CD14-positive monocyte (primary cell): Measurements from ENCODE around the gene NR4A1. TPM values are rescaled to one million over a fixed set of nuclear protein-coding genes. Genes with fewer than 3 reads are reported as not detected.
A peak's percentile ranks its signal among the peaks of the same experiment; 100 is the strongest.

ENCODE experiments used
- DNase-seq, 3 donors: peaks; one replicate each; pipeline ENCODE4 v3.0.0-alpha.2; 2011 to 2022
- H2AFZ ChIP-seq: 2 replicates; pipeline ENCODE4 v1.6.0; 2012; ENCODE audit warnings: mild to moderate bottlenecking, low read depth, low read length, inconsistent platforms; ENCODE audit not compliant: insufficient read depth, poor library complexity, severe bottlenecking
- H3K27ac ChIP-seq, 2 donors: 1 replicate in 1 of 2; 2 replicates in 1 of 2; pipeline ENCODE4 v1.5.1; 2012 to 2013; ENCODE audit warnings: low read length in 2 of 2, control low read depth in 1 of 2, inconsistent platforms in 1 of 2, low read depth in 1 of 2, mild to moderate bottlenecking in 1 of 2
- H3K27me3 ChIP-seq, 2 donors: one replicate each; pipeline versions ENCODE4 v1.6.0 to v1.6.1; 2011 to 2013; ENCODE audit warnings: low read length in 2 of 2; ENCODE audit not compliant: control insufficient read depth in 2 of 2, insufficient read depth in 2 of 2
- H3K36me3 ChIP-seq, 2 donors: replicated peaks in 1 of 2; 1 replicate in 1 of 2; 2 replicates in 1 of 2; pipeline versions ENCODE4 v1.5.1 to v1.6.1; 2012 to 2013; ENCODE audit warnings: low read length in 2 of 2, control low read depth in 1 of 2, inconsistent platforms in 1 of 2, mild to moderate bottlenecking in 1 of 2; ENCODE audit not compliant: insufficient read depth in 2 of 2, control insufficient read depth in 1 of 2
- H3K4me1 ChIP-seq, 2 donors: 1 replicate in 1 of 2; 2 replicates in 1 of 2; pipeline versions ENCODE4 v1.5.1 to v1.6.1; 2012 to 2013; ENCODE audit warnings: low read length in 2 of 2, control low read depth in 1 of 2, inconsistent platforms in 1 of 2, mild to moderate bottlenecking in 1 of 2, moderate library complexity in 1 of 2; ENCODE audit not compliant: insufficient read depth in 2 of 2, control insufficient read depth in 1 of 2
- H3K4me2 ChIP-seq: replicated peaks from 2 replicates; pipeline ENCODE3; 2012; ENCODE audit warnings: low read length, moderate library complexity, mild to moderate bottlenecking; ENCODE audit not compliant: poor library complexity, severe bottlenecking; ENCODE audit errors: extremely low read depth
- H3K4me3 ChIP-seq, 3 experiments: fragments of 200-600 bp in 1 of 3; sonication (generic) in 1 of 3; replicated peaks in 1 of 3; 1 replicate in 2 of 3; 2 replicates in 1 of 3; pipeline ENCODE4 v1.5.1; 2011 to 2013; ENCODE audit warnings: low read length in 3 of 3, mild to moderate bottlenecking in 3 of 3, control low read depth in 2 of 3, low read depth in 2 of 3, inconsistent platforms in 1 of 3, moderate library complexity in 1 of 3
- H3K79me2 ChIP-seq: 2 replicates; pipeline ENCODE4 v1.6.0; 2012; ENCODE audit warnings: mild to moderate bottlenecking, control low read depth, inconsistent platforms, low read length, moderate library complexity; ENCODE audit not compliant: insufficient read depth
- H3K9ac ChIP-seq: 2 replicates; pipeline ENCODE4 v1.6.0; 2017; ENCODE audit warnings: low read length, mild to moderate bottlenecking; ENCODE audit not compliant: insufficient read depth, poor library complexity, severe bottlenecking
- H3K9me3 ChIP-seq, 2 donors: replicated peaks in 1 of 2; 1 replicate in 1 of 2; 2 replicates in 1 of 2; pipeline versions ENCODE4 v1.5.1 to v1.6.1; 2012 to 2013; ENCODE audit warnings: low read length in 2 of 2, control low read depth in 1 of 2; ENCODE audit not compliant: control insufficient read depth in 1 of 2, insufficient read depth in 1 of 2
- H4K20me1 ChIP-seq: 2 replicates; pipeline ENCODE4 v1.6.0; 2012; ENCODE audit warnings: mild to moderate bottlenecking, low read length, control low read depth, moderate library complexity; ENCODE audit not compliant: insufficient read depth
- H3K27ac Mint-ChIP-seq, 7 donors: one replicate each; pipeline ENCODE4 v1.8.0; 2020; ENCODE audit warnings: mild to moderate bottlenecking in 7 of 7, mixed read lengths in 7 of 7, moderate library complexity in 6 of 7, inconsistent platforms in 2 of 7
- H3K27me3 Mint-ChIP-seq, 3 donors: one replicate each; pipeline ENCODE4 v1.8.0; 2021 to 2022; ENCODE audit warnings: low read depth in 3 of 3, mild to moderate bottlenecking in 3 of 3, mixed read lengths in 3 of 3, moderate library complexity in 3 of 3, inconsistent platforms in 1 of 3
- H3K36me3 Mint-ChIP-seq, 2 donors: one replicate each; pipeline ENCODE4 v1.8.0; 2020; ENCODE audit warnings: mixed read lengths in 2 of 2, inconsistent platforms in 1 of 2, mild to moderate bottlenecking in 1 of 2
- H3K4me1 Mint-ChIP-seq: one replicate; pipeline ENCODE4 v1.8.0; 2020; ENCODE audit warnings: mild to moderate bottlenecking, mixed read lengths
- H3K4me3 Mint-ChIP-seq, 2 donors: one replicate each; pipeline ENCODE4 v1.8.0; 2020; ENCODE audit warnings: mild to moderate bottlenecking in 2 of 2, mixed read lengths in 2 of 2, moderate library complexity in 1 of 2
- H3K9me3 Mint-ChIP-seq, 7 donors: one replicate each; pipeline ENCODE4 v1.8.0; 2020 to 2022; ENCODE audit warnings: mixed read lengths in 7 of 7, mild to moderate bottlenecking in 6 of 7, moderate library complexity in 6 of 7, inconsistent platforms in 2 of 7
- WGBS: methylation state at CpG from one replicate; pipeline ENCODE4 v1.1.5; 2013; ENCODE audit warnings: missing lambda C conversion rate; ENCODE audit not compliant: insufficient coverage; 5-methylcytosine and 5-hydroxymethylcytosine counted together
- intact Hi-C, 2 donors: fragments of 100-400 bp; cut with micrococcal nuclease; formaldehyde crosslinking; loops; one replicate each; pipeline versions ENCODE4 v1.15.0 to v1.15.1; 2023
- polyA plus RNA-seq, 3 donors: library from polyadenylated mRNA; depleted of rRNA in 1 of 3; unstranded in 2 of 3; stranded (reverse) in 1 of 3; fragments of 300-500 nt in 2 of 3; fragments of >200 nt in 1 of 3; fragmentation: Illumina TruSeq in 2 of 3; gene quantifications; 1 replicate in 2 of 3; 2 replicates in 1 of 3; pipeline ENCODE4 v1.2.3, GENCODE V29; 2012 to 2021
- TF ChIP-seq, protein P1 (sequence below): fragments of 200-600 bp; IDR thresholded peaks from one replicate; pipeline ENCODE4 v1.8.0; 2022; ENCODE audit warnings: antibody characterized with exemption, mild to moderate bottlenecking

The NR4A1 gene
- polyA plus RNA-seq, 3 donors, result 10.1 to 1,297 (median 41.4) TPM

GRCh38 chr12:52057638-52058576, 6.7 kb downstream of the NR4A1 start:
- Histone ChIP-seq H3K4me1 (peaks cover 0 to 10% of the 10 kb centered on the region in 2 donors), H3K4me2 (no peak overlapping the region), H3K27ac (no peak overlapping the region), H2AFZ (no peak overlapping the region), H3K36me3 (peaks cover 0 to 20% of the 10 kb centered on the region in 2 donors), H3K4me3 (no peak overlapping the region), H3K79me2 (no peaks in the 10 kb centered on the region), H3K9ac (no peak overlapping the region), H4K20me1 (peaks cover 58% of the 10 kb centered on the region), H3K27me3 (no peaks in the 10 kb centered on the region), H3K9me3 (no peaks in the 10 kb centered on the region)
- H3K4me1 Mint-ChIP-seq, result peaks cover 3% of the 10 kb centered on the region
- H3K4me3 Mint-ChIP-seq, result peak overlapping the region in 1 of 2 donors; percentile 26
- H3K27ac Mint-ChIP-seq, result peak overlapping the region in 1 of 7 donors; percentile 41
- H3K27me3 Mint-ChIP-seq, result peaks cover 5 to 6% (median 6%) of the 10 kb centered on the region in 3 donors
- H3K36me3 Mint-ChIP-seq, result peaks cover 12 to 27% of the 10 kb centered on the region in 2 donors
- TF ChIP-seq, protein P1, sequence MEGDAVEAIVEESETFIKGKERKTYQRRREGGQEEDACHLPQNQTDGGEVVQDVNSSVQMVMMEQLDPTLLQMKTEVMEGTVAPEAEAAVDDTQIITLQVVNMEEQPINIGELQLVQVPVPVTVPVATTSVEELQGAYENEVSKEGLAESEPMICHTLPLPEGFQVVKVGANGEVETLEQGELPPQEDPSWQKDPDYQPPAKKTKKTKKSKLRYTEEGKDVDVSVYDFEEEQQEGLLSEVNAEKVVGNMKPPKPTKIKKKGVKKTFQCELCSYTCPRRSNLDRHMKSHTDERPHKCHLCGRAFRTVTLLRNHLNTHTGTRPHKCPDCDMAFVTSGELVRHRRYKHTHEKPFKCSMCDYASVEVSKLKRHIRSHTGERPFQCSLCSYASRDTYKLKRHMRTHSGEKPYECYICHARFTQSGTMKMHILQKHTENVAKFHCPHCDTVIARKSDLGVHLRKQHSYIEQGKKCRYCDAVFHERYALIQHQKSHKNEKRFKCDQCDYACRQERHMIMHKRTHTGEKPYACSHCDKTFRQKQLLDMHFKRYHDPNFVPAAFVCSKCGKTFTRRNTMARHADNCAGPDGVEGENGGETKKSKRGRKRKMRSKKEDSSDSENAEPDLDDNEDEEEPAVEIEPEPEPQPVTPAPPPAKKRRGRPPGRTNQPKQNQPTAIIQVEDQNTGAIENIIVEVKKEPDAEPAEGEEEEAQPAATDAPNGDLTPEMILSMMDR, result no peak
- intact Hi-C loops, result no loop called here
- WGBS, result 88% methylated on average over 11 of the region's 14 CpGs
- no peaks in the 10 kb centered on the region for H3K9me3 Mint-ChIP-seq
- DNase-seq, result no peak

DNA sequence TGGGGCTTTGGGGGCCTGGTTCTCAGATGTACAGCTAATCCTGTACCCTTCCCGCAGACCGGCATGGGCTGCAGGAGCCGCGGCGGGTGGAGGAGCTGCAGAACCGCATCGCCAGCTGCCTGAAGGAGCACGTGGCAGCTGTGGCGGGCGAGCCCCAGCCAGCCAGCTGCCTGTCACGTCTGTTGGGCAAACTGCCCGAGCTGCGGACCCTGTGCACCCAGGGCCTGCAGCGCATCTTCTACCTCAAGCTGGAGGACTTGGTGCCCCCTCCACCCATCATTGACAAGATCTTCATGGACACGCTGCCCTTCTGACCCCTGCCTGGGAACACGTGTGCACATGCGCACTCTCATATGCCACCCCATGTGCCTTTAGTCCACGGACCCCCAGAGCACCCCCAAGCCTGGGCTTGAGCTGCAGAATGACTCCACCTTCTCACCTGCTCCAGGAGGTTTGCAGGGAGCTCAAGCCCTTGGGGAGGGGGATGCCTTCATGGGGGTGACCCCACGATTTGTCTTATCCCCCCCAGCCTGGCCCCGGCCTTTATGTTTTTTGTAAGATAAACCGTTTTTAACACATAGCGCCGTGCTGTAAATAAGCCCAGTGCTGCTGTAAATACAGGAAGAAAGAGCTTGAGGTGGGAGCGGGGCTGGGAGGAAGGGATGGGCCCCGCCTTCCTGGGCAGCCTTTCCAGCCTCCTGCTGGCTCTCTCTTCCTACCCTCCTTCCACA, 7.6 kb downstream of the NR4A1 start:
- intact Hi-C loops, result no loop called here
- no peak overlapping the region for H3K4me3 Mint-ChIP-seq
- peaks cover 0 to 20% of the 10 kb centered on the region in 2 donors for H3K36me3 ChIP-seq
- no peak for DNase-seq
- no peak overlapping the region for H2AFZ ChIP-seq
- H4K20me1 ChIP-seq, result peaks cover 49% of the 10 kb centered on the region
- peaks cover 1 to 5% (median 4%) of the 10 kb centered on the region in 3 donors for H3K27me3 Mint-ChIP-seq
- H3K27ac Mint-ChIP-seq, result no peak overlapping the region
- no peaks in the 10 kb centered on the region for H3K79me2 ChIP-seq
- peaks cover 12 to 24% of the 10 kb centered on the region in 2 donors for H3K36me3 Mint-ChIP-seq
- peaks cover 0 to 2% (median 0%) of the 10 kb centered on the region in 7 donors for H3K9me3 Mint-ChIP-seq
- peaks cover 0 to 5% of the 10 kb centered on the region in 2 donors for H3K4me1 ChIP-seq
- 91% methylated on average over 18 of the region's 25 CpGs for WGBS
- H3K27me3 ChIP-seq, result no peaks in the 10 kb centered on the region
- no peaks in the 10 kb centered on the region for H3K9me3 ChIP-seq
- no peak overlapping the region for H3K4me2 ChIP-seq
- H3K4me1 Mint-ChIP-seq, result no peaks in the 10 kb centered on the region
- no peak overlapping the region for H3K4me3 ChIP-seq
- no peak overlapping the region for H3K27ac ChIP-seq
- no peak overlapping the region for H3K9ac ChIP-seq
- TF ChIP-seq, protein P1, result no peak
